Fibroblast of lung (primary cell): Measurements from ENCODE around the gene ACSM2B.

ENCODE experiments used
- EZH2 ChIP-seq: IDR thresholded peaks from 2 replicates; pipeline ENCODE4 v1.5.1; 2012; ENCODE audit warnings: low read length, control low read depth, mild to moderate bottlenecking; ENCODE audit errors: missing control alignments
- TF ChIP-seq, protein P1 (sequence below), 2 donors: IDR thresholded peaks in 1 of 2; conservative IDR thresholded peaks in 1 of 2; 1 replicate in 1 of 2; 2 replicates in 1 of 2; pipeline ENCODE4 v1.5.1; 2011 to 2012; ENCODE audit warnings: low read length in 2 of 2, control low read depth in 1 of 2, inconsistent platforms in 1 of 2, low read depth in 1 of 2, mild to moderate bottlenecking in 1 of 2

DNA sequence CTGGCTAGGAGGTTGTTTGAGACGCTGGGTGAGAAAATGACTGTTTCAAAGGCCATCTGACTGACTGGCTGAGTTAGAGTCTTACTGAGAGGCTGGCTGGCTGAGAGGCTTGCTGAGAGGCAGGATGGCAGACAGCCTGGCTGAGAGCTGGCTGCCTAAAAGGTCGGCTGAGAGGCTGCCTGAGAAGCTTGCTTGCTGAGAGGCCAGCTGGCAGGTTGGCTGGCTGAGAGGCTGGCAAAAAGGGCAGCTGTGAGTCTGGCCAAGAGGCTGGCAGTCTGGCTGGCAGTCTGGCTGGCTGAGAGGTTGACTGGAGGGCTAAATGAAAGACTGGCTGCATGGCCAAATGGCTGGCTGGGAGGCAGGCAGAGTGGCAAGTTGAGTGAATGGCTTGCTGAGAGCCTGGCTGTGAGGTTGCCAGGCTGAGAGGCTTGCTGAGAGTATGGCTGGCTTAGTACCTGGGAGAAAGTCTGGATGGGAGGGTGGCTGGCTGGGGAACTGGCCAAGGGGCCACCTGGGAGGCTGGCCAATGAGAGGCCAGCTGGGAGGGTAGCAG lies 35.3 kb upstream of the ACSM2B start:
- TF ChIP-seq, protein P1, sequence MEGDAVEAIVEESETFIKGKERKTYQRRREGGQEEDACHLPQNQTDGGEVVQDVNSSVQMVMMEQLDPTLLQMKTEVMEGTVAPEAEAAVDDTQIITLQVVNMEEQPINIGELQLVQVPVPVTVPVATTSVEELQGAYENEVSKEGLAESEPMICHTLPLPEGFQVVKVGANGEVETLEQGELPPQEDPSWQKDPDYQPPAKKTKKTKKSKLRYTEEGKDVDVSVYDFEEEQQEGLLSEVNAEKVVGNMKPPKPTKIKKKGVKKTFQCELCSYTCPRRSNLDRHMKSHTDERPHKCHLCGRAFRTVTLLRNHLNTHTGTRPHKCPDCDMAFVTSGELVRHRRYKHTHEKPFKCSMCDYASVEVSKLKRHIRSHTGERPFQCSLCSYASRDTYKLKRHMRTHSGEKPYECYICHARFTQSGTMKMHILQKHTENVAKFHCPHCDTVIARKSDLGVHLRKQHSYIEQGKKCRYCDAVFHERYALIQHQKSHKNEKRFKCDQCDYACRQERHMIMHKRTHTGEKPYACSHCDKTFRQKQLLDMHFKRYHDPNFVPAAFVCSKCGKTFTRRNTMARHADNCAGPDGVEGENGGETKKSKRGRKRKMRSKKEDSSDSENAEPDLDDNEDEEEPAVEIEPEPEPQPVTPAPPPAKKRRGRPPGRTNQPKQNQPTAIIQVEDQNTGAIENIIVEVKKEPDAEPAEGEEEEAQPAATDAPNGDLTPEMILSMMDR (conservative IDR thresholded peaks at IDR 0.05 in 1 of 2, IDR thresholded peaks at IDR 0.05 in 1 of 2; ENCODE audit: low read depth in 1 of 2, low read length in 2 of 2): no peak
- TF ChIP-seq EZH2: no peak
